ENCODE measurements around the gene LYZL2.

The LYZL2 gene

DNA sequence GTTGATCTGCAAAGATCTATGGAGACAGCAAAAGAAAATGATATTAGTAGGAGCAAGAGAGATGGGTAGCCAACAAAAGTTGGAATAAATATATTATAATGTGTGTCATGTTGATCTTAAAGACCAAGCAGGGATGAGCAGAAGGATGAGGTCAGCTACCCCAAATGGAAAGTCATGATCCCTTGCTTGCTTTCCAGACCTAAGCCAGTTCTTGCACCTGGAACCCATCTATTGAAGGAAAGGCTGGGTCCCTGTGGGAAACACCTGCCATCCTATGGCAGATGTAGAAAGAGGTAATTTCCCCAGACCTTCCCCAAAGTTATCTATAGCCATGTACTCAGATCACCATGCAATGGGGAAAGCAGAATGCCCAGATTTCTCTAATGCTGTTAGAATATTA, 52.5 kb downstream of the LYZL2 start:
- TF ChIP-seq TOX (CRISPR knock-in tag; IDR thresholded peaks at IDR 0.05; ENCODE audit: borderline replicate concordance) = no peak
- no peak for TF ChIP-seq POU6F1 (CRISPR knock-in tag; IDR thresholded peaks at IDR 0.05; ENCODE audit: borderline replicate concordance, low read depth)
- TF ChIP-seq PATZ1 (CRISPR knock-in tag; IDR thresholded peaks at IDR 0.05; ENCODE audit: borderline replicate concordance) = no peak
- no peak for TF ChIP-seq BACH2 (CRISPR knock-in tag; IDR thresholded peaks at IDR 0.05; ENCODE audit: borderline replicate concordance)
- TF ChIP-seq ZC3H10 (CRISPR knock-in tag; IDR thresholded peaks at IDR 0.05) = no peak
- no peak for TF ChIP-seq GLIS3 (CRISPR knock-in tag; IDR thresholded peaks at IDR 0.05)
- TF ChIP-seq ZNF70 (CRISPR knock-in tag; IDR thresholded peaks at IDR 0.05) = no peak
- TF ChIP-seq TSHZ2 (CRISPR knock-in tag; IDR thresholded peaks at IDR 0.05) = no peak
- no peak for TF ChIP-seq CSDC2 (CRISPR knock-in tag; IDR thresholded peaks at IDR 0.05)
- no peak for TF ChIP-seq OSR1 (CRISPR knock-in tag; IDR thresholded peaks at IDR 0.05)
- TF ChIP-seq ZFP3 (CRISPR knock-in tag; IDR thresholded peaks at IDR 0.05) = no peak
- TF ChIP-seq TCF4 (CRISPR knock-in tag; IDR thresholded peaks at IDR 0.05; ENCODE audit: borderline replicate concordance) = no peak
- TF ChIP-seq, protein P1, sequence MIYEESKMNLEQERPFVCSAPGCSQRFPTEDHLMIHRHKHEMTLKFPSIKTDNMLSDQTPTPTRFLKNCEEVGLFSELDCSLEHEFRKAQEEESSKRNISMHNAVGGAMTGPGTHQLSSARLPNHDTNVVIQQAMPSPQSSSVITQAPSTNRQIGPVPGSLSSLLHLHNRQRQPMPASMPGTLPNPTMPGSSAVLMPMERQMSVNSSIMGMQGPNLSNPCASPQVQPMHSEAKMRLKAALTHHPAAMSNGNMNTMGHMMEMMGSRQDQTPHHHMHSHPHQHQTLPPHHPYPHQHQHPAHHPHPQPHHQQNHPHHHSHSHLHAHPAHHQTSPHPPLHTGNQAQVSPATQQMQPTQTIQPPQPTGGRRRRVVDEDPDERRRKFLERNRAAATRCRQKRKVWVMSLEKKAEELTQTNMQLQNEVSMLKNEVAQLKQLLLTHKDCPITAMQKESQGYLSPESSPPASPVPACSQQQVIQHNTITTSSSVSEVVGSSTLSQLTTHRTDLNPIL (CRISPR knock-in tag; IDR thresholded peaks at IDR 0.05; ENCODE audit: low read depth) = no peak
- TF ChIP-seq, protein P2, sequence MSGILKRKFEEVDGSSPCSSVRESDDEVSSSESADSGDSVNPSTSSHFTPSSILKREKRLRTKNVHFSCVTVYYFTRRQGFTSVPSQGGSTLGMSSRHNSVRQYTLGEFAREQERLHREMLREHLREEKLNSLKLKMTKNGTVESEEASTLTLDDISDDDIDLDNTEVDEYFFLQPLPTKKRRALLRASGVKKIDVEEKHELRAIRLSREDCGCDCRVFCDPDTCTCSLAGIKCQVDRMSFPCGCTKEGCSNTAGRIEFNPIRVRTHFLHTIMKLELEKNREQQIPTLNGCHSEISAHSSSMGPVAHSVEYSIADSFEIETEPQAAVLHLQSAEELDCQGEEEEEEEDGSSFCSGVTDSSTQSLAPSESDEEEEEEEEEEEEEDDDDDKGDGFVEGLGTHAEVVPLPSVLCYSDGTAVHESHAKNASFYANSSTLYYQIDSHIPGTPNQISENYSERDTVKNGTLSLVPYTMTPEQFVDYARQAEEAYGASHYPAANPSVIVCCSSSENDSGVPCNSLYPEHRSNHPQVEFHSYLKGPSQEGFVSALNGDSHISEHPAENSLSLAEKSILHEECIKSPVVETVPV (CRISPR knock-in tag; IDR thresholded peaks at IDR 0.05) = no peak
- TF ChIP-seq ARNTL (CRISPR knock-in tag; IDR thresholded peaks at IDR 0.05; ENCODE audit: borderline replicate concordance, low read depth) = no peak
- TF ChIP-seq PPARA (CRISPR knock-in tag; IDR thresholded peaks at IDR 0.05; ENCODE audit: borderline replicate concordance) = no peak
- TF ChIP-seq ZFP30 (CRISPR knock-in tag; IDR thresholded peaks at IDR 0.05) = no peak
- TF ChIP-seq ESRRG (CRISPR knock-in tag; IDR thresholded peaks at IDR 0.05) = no peak
- no peak for TF ChIP-seq ISL1 (CRISPR knock-in tag; IDR thresholded peaks at IDR 0.05)
- ATAC-seq = no peak

DNA sequence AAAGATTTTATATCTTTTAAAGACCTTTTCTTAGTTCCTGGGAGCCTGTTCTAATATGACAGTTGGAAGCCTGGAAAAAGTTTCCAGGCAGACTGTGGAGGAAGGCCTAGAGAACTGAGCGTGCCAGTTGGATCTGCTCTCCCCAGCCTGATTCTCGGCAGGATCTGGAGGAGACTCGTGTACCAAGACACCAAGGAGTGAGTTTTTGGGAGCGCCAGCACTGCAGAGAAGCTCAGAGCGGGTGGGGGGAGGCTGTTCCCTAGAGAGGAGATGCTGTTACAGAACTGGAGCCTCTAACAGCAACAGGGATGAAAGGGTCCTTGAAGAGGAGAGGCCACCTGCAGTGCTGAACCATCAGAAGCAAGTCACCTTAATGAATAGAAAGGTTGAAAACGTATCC, 52.9 kb downstream of the LYZL2 start:
- TF ChIP-seq RARB (CRISPR knock-in tag; IDR thresholded peaks at IDR 0.05) (no peak), TSHZ2 (CRISPR knock-in tag; IDR thresholded peaks at IDR 0.05) (no peak), GLIS3 (CRISPR knock-in tag; IDR thresholded peaks at IDR 0.05) (no peak), ZNF70 (CRISPR knock-in tag; IDR thresholded peaks at IDR 0.05) (no peak), ISL1 (CRISPR knock-in tag; IDR thresholded peaks at IDR 0.05) (no peak)
- TF ChIP-seq, protein P1 (CRISPR knock-in tag; IDR thresholded peaks at IDR 0.05; ENCODE audit: low read depth) = no peak
- no peak for ATAC-seq
